SU-DHL-6 (cell line): ENCODE results near the gene PLAC1.

ENCODE experiments used
- EZH2phosphoT487 ChIP-seq: fragments of 200-600 bp; sonication (generic), shearing (Covaris generic); conservative IDR thresholded peaks from 2 replicates; pipeline ENCODE4 v1.6.1; 2018; ENCODE audit warnings: mild to moderate bottlenecking, antibody characterized with exemption, low read length, moderate library complexity, mixed read lengths
- TF ChIP-seq, protein P1 (sequence below): fragments of 200-600 bp; sonication (generic); IDR thresholded peaks from one replicate; pipeline ENCODE4 v1.5.1; 2017; ENCODE audit warnings: antibody characterized with exemption, mild to moderate bottlenecking, low read length, moderate library complexity; ENCODE audit not compliant: insufficient read depth, poor library complexity, severe bottlenecking

DNA sequence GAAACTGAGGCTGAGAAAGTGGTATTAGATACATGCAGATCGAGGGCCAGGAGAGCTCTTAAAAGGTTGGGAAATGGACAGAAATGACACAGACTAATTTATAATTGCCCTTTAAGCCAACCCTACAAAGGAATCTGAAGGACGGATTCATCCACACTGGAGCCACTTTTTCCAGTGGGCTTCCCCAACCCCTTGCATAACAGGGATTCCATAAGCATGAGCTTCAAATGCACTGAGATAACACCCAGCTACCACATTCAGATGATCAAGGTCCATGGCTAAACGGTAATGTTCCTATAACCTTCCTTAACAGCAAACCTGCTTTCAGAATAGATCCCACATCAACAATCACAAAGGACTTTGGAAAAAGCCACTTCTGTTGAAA lies 34.2 kb downstream of the PLAC1 start:
- TF ChIP-seq, protein P1, sequence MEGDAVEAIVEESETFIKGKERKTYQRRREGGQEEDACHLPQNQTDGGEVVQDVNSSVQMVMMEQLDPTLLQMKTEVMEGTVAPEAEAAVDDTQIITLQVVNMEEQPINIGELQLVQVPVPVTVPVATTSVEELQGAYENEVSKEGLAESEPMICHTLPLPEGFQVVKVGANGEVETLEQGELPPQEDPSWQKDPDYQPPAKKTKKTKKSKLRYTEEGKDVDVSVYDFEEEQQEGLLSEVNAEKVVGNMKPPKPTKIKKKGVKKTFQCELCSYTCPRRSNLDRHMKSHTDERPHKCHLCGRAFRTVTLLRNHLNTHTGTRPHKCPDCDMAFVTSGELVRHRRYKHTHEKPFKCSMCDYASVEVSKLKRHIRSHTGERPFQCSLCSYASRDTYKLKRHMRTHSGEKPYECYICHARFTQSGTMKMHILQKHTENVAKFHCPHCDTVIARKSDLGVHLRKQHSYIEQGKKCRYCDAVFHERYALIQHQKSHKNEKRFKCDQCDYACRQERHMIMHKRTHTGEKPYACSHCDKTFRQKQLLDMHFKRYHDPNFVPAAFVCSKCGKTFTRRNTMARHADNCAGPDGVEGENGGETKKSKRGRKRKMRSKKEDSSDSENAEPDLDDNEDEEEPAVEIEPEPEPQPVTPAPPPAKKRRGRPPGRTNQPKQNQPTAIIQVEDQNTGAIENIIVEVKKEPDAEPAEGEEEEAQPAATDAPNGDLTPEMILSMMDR, result no peak
- no peak for TF ChIP-seq EZH2phosphoT487
